ENCODE measurements around the gene DYNLT4. TPM values are rescaled to one million over a fixed set of nuclear protein-coding genes. Genes with fewer than 3 reads are reported as not detected.
"Not testable (repeated sequence)": the region's sequence is repeated elsewhere in the genome, so short reads cannot be mapped to it uniquely, and the experiment has no call there.

DYNLT4 gene
- polyA plus RNA-seq, 4 donors = 0.30 TPM; not detected in 3

GRCh38 chr1:44811234-44811633 is 4.1 kb upstream of the DYNLT4 start:
- no peak for DNase-seq (ENCODE audit: low read depth in 4 of 4, low spot score in 3 of 4)

- DNase-seq (ENCODE audit: low read depth in 4 of 4, low spot score in 3 of 4) = not testable (repeated sequence)
These were observed 3.6 kb upstream of the DYNLT4 start for GRCh38 chr1:44810762-44811105.

GRCh38 chr1:44810101-44810761 is 3.1 kb upstream of the DYNLT4 start:
- DNase-seq (ENCODE audit: low read depth in 4 of 4, low spot score in 3 of 4) = no peak

- no peak for DNase-seq (ENCODE audit: low read depth in 4 of 4, low spot score in 3 of 4)
These were observed 2.1 kb upstream of the DYNLT4 start for GRCh38 chr1:44808938-44809917.

- peak in 3 of 4 donors; percentile 78 for DNase-seq (ENCODE audit: low read depth in 4 of 4, low spot score in 3 of 4)
These were observed 1.1 kb upstream of the DYNLT4 start, which contains the start of gene BTBD19 for GRCh38 chr1:44808063-44808937. BTBD19 (plus strand) TSS chr1:44808523; CDS start chr1:44808821, 298 bp downstream.

- peak in 3 of 4 donors; percentile 84 to 90 (median 85) for DNase-seq (ENCODE audit: low read depth in 4 of 4, low spot score in 3 of 4)
These were observed 362 bp upstream of the DYNLT4 start for GRCh38 chr1:44807364-44808062.

GRCh38 chr1:44806025-44806703 is 987 bp downstream of the DYNLT4 start:
- no peak for DNase-seq (ENCODE audit: low read depth in 4 of 4, low spot score in 3 of 4)

GRCh38 chr1:44805311-44806024 is 1.7 kb downstream of the DYNLT4 start:
- no peak for DNase-seq (ENCODE audit: low read depth in 4 of 4, low spot score in 3 of 4)

- no peak for DNase-seq (ENCODE audit: low read depth in 4 of 4, low spot score in 3 of 4)
These were observed 3.6 kb downstream of the DYNLT4 start for GRCh38 chr1:44803312-44804095.

- DNase-seq (ENCODE audit: low read depth in 4 of 4, low spot score in 3 of 4) = no peak
These were observed 4.2 kb downstream of the DYNLT4 start for GRCh38 chr1:44803062-44803311.

GRCh38 chr1:44802306-44803061 is 4.7 kb downstream of the DYNLT4 start:
- DNase-seq (ENCODE audit: low read depth in 4 of 4, low spot score in 3 of 4) = no peak

GRCh38 chr1:44801491-44802305 is 5.5 kb downstream of the DYNLT4 start:
- no peak for DNase-seq (ENCODE audit: low read depth in 4 of 4, low spot score in 3 of 4)

- DNase-seq (ENCODE audit: low read depth in 4 of 4, low spot score in 3 of 4) = peak; percentile 93 to 96 (median 95)
These were observed 7.2 kb downstream of the DYNLT4 start, which contains the start of gene PLK3 for GRCh38 chr1:44799770-44800584. PLK3 (plus strand) TSS chr1:44800377; CDS start chr1:44800464, 87 bp downstream.

GRCh38 chr1:44798481-44799365 is 8.4 kb downstream of the DYNLT4 start:
- DNase-seq (ENCODE audit: low read depth in 4 of 4, low spot score in 3 of 4) = no peak

- DNase-seq (ENCODE audit: low read depth in 4 of 4, low spot score in 3 of 4) = not testable (repeated sequence)
These were observed 9.3 kb downstream of the DYNLT4 start for GRCh38 chr1:44797886-44798285.
